ENCODE data around the gene TMLHE.
"Not testable (repeated sequence)": the region's sequence is repeated elsewhere in the genome, so short reads cannot be mapped to it uniquely, and the experiment has no call there.

TMLHE gene, protein sequence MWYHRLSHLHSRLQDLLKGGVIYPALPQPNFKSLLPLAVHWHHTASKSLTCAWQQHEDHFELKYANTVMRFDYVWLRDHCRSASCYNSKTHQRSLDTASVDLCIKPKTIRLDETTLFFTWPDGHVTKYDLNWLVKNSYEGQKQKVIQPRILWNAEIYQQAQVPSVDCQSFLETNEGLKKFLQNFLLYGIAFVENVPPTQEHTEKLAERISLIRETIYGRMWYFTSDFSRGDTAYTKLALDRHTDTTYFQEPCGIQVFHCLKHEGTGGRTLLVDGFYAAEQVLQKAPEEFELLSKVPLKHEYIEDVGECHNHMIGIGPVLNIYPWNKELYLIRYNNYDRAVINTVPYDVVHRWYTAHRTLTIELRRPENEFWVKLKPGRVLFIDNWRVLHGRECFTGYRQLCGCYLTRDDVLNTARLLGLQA

DNA sequence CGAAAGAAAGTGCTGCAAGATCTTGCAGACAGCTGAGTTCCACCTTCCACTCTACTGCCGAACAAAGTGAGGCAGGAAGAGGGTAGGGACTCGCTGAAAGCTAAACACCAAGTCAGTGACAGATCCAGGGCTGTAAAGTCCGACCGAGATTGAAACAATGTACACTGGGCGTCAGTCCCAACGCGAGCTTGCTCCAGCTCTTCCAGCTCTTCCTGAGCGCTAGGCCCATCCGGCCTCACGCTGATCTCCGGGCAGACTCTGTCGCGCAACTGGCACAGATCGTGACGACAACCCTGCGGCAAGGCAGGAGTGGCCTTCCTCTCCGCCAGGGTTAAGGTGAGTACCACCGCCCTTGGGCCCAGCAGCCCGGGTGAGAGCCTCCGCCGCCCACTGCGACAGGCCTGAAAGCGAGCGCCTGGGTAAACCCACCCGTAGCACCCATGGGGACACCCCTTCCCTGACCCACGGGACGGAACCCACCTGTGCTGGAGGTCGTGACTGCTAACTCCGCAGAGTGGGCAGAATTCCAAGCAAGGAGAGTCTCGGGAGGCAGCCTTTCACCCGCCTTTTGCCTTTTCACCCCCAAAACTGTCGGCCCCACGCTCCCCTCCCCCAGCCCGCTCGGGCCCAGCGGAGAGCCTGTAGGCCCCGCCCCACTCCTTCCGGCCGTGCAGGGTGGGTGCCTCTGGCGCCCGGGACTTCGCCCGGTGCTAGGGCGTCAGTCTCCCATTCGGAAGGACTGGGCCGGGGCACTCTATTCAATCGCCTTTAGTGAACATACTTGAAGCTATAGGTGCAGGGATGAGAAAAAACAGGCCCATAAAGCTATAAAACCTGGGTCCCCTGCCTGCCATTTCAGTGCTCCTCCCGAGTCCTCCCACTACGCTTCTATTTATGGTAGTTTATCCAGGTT is at the start of gene TMLHE, which contains the start of gene SPRY3:
TMLHE (minus strand) TSS at position 641 of the 913 bp plus-strand sequence. CDS start 67,676 bp downstream, outside the sequence.
SPRY3 (plus strand) TSS at position 275 of the 913 bp plus-strand sequence.
- peak in 44 of 51 donors; percentile 2 to 65 (median 32) for DNase-seq

DNA sequence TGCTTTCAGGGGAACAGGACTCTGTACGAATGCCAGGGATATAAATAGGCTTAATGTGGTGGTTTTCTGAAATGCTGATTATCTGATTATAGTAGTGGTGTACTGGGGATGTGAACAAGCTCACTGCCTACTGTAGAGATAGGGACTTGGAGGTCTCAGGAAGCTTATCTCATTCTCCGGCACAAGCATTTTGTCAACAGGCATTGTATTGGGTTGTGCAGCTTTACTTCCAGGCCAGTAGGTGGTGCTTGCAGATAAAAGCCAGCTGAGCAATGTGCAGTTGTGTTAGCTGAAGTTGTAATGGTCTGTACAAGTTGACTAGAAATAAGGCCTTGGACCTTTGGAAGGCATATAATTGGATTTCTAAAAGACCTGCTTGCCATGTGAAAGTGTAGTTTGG is 49.5 kb upstream of the TMLHE start:
- no peak for DNase-seq

- no peak for DNase-seq
These were observed 32.4 kb upstream of the TMLHE start for GRCh38 chrX:155645180-155645579.

DNA sequence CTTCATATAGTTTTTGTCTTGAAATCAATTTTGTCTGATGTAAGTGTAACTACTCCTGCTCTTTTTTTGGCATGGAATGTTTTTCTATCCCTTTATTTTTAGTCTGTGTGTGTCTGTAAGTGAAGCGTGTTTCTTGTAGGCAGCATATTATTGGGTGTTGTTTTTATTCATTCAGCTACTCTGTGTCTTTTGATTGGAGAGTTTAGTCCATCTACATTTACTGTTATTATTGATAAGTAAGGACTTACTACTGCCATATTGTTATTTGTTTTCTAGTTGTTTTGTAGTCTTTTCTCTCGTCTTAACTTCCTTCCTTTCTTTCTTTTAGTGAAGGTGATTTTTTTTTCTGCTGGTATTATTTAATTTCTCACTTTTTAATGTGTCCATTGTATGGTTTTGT is 30.5 kb upstream of the TMLHE start:
- no peak for DNase-seq

DNA sequence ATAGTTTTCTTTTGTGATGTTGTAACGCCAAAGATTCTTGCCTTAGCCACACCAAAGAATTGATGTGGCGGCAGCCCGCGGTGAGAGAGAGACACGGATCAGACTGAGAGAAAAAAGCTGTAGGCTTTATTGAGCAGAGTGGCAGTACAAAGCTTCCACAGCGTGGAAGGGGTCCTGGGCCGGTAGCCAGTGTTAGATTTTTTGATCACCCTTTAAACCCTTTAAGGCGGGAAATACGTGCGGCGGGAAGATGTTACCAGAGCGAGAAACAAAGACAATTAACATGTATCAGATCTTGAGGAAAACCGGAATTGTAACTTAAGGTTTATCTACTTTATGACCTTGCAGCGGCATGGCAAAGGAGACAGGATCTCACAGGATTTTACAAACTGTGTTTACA is 28.6 kb upstream of the TMLHE start:
- DNase-seq, result peak in 3 of 51 donors; percentile 1 to 7 (median 1)

- DNase-seq, result no peak
These were observed 25.0 kb upstream of the TMLHE start for GRCh38 chrX:155637714-155638113.

GRCh38 chrX:155635019-155635418 is 22.3 kb upstream of the TMLHE start:
- not testable (repeated sequence) for DNase-seq

DNA sequence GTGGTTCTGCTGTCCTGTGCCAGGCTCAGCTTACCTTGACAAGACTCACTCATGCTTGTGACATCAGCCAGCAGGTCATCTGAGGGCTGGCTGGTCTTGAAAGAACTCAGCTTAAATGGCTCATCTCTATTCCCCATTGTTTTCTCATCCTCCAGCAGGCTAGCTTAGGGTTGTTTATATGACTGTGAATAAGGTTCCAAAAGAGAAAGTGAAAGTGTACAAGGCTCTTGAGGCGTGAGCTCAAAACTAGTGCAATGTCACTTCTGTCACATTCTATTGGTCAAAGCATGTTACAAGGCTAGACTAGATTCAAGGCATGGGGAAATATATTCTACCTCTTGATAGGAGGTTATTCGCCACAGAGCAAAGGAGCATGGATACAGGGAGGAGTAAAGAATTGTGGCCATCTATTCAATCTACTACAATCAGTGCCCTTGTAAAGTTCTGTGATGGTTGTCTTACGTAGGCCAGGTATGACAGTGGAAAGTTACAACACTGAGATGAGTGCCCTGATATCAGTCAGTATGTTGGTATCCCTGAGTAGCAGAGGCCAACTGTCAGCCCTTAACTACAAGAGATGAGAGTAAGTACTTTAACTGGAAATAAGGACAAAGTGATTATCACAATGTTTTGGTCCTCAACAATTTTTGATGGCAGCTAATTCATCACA is 19.8 kb upstream of the TMLHE start:
- DNase-seq, result no peak

- DNase-seq, result not testable (repeated sequence)
These were observed 7.4 kb upstream of the TMLHE start for GRCh38 chrX:155620110-155620509.

DNA sequence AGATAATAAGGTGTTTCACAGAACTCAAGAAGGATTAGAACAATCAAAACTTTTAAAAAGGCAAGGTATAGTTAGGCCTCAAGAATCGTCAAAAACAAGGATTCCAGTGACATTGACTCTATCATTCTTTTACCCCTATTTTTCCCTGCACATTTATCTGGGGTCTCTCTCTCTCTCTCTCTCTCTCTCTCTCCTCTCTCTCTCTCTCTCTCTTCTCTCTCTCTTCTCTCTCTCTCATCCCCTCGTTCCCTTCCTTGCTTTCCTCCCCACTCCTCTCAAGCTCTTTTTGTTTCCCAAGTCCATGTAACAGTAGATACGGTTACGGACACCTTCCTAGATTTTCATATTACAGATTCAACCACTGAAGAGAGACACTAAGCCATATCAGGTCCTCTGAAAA is 3.2 kb upstream of the TMLHE start:
- no peak for DNase-seq

GRCh38 chrX:155613927-155614559 is 1.3 kb upstream of the TMLHE start:
- no peak for DNase-seq

DNA sequence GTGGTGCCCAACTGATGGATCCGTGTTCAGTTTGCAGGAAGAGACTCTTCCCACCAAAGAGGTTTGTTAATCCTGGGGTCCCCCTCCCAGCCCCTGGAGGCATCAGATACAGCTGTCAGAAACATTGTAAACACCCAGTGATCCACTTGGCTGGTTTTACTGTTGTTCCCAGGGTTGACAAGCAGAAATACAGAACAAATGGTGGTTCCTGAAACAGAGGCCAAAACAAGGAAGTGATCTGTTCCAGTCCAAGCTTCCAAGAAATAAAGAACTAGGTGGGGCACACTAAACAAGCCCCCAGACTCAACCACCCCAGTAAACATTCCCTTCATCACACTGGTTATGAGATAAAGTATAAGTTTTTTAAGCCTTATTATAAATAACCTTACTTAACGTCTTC is 1.4 kb downstream of the TMLHE start:
- DNase-seq, result no peak

- no peak for DNase-seq
These were observed 19.8 kb downstream of the TMLHE start for GRCh38 chrX:155592981-155593380.

DNA sequence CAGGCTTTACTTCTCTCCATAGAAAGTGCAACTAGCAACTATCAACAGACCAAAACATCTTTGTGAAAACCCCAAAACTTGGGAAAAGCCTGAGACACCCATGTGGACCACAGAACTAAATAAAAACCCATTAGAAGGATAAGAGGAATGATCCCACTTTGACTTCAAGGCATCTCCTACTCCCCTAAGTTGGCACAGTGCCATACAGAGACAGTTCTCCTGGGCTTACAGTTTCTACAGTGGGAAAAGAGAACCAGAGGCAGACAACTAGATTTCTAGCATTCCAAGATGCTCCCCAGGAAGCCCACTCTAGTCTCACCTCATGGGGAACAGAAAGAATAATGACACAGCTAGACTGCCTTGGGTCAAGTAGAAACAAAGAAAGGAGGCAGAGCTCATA is 20.4 kb downstream of the TMLHE start:
- no peak for DNase-seq

DNA sequence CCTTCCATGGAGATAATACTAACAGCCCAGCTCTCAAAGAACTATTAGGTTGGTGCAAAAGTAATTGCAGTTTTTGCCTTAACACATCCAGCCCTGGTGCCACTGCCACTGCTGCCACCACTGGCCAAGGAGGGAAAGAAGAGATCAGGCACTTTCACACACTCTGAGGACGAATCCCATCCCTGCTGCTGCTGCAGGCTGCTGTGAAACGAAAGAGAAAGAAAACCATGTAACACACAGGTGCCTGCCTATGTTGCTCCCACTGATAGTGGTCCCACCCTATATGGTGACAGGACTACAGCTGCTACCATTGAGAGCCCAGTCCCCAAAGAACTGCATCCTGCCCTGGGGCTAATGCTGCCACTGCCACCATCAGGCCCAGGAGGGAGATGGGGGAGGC is 35.1 kb downstream of the TMLHE start:
- DNase-seq, result no peak

DNA sequence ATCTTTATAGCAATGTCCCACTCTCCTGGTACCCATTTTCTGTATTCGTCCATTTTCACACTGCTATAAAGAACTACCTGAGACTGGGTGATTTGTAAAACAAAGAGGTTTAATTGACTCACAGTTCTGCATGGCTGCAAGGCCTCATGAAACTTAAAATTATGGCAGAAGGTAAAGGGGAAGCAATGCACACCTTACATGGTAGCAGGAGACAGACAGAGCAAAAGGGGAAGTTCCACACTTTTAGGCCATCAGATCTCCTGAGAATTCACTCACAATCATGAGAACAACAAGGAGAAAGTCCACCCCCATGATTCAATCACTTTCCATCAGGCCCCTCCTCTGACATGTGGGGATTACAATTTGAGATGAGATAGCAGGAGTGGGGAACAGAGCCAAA is 49.7 kb downstream of the TMLHE start:
- DNase-seq, result no peak

GRCh38 chrX:155544881-155545280 is 67.9 kb downstream of the TMLHE start:
- no peak for DNase-seq

GRCh38 chrX:155535866-155536265 is 76.9 kb downstream of the TMLHE start:
- DNase-seq, result no peak

- no peak for DNase-seq
These were observed 78.0 kb downstream of the TMLHE start for GRCh38 chrX:155534800-155535199.

- DNase-seq, result not testable (repeated sequence)
These were observed 85.7 kb downstream of the TMLHE start for GRCh38 chrX:155527023-155527422.

- no peak for DNase-seq
These were observed 98.5 kb downstream of the TMLHE start for GRCh38 chrX:155514225-155514624.
